ENCODE measurements around the gene KLRF2.

GRCh38 chr12:9864913-9865675 lies 16.2 kb upstream of the KLRF2 start:
- TF ChIP-seq ZNF221 (tag by site-specific recombination; IDR thresholded peaks at IDR 0.05; ENCODE audit: borderline replicate concordance): no peak
- TF ChIP-seq CTCF (tag by site-specific recombination; IDR thresholded peaks at IDR 0.05): no peak
- TF ChIP-seq ZNF837 (tag by site-specific recombination; IDR thresholded peaks at IDR 0.05): no peak
- no peak for TF ChIP-seq TCF7L2 (IDR thresholded peaks at IDR 0.05; ENCODE audit: borderline replicate concordance, low read depth, low read length)
- no peak for TF ChIP-seq ZNF26 (tag by site-specific recombination; IDR thresholded peaks at IDR 0.05)
- TF ChIP-seq ZNF146 (tag by site-specific recombination; IDR thresholded peaks at IDR 0.05): no peak
- no peak for TF ChIP-seq ZNF280D (tag by site-specific recombination; IDR thresholded peaks at IDR 0.05)
- no peak for TF ChIP-seq ZNF155 (tag by site-specific recombination; IDR thresholded peaks at IDR 0.05)
- TF ChIP-seq ZNF701 (tag by site-specific recombination; IDR thresholded peaks at IDR 0.05): no peak
- no peak for TF ChIP-seq ZBTB21 (tag by site-specific recombination; IDR thresholded peaks at IDR 0.05)
- TF ChIP-seq ZNF350 (tag by site-specific recombination; IDR thresholded peaks at IDR 0.05): no peak
- no peak for TF ChIP-seq ZBTB10 (tag by site-specific recombination; IDR thresholded peaks at IDR 0.05)
- TF ChIP-seq ZNF621 (tag by site-specific recombination; IDR thresholded peaks at IDR 0.05): no peak
- TF ChIP-seq SP2 (tag by site-specific recombination; IDR thresholded peaks at IDR 0.05): no peak

Data from HEK293 (cell line).